Stomach (tissue), 4 donors: Measurements from ENCODE around the gene S100A7.

Source experiments
- EP300 ChIP-seq: sonication (generic); formaldehyde crosslinking; IDR thresholded peaks from one replicate; pipeline ENCODE4 v1.6.1; 2017; ENCODE audit warnings: antibody characterized with exemption
- TF ChIP-seq, protein P1 (sequence below), 7 experiments: fragments of 450-650 bp in 4 of 7; fragments of 200-600 bp in 3 of 7; sonication (generic) in 3 of 7; IDR thresholded peaks; one replicate each; pipeline ENCODE4 v1.5.1; 2016 to 2019; ENCODE audit warnings: antibody characterized with exemption in 7 of 7, control low read depth in 2 of 7, mild to moderate bottlenecking in 1 of 7

DNA sequence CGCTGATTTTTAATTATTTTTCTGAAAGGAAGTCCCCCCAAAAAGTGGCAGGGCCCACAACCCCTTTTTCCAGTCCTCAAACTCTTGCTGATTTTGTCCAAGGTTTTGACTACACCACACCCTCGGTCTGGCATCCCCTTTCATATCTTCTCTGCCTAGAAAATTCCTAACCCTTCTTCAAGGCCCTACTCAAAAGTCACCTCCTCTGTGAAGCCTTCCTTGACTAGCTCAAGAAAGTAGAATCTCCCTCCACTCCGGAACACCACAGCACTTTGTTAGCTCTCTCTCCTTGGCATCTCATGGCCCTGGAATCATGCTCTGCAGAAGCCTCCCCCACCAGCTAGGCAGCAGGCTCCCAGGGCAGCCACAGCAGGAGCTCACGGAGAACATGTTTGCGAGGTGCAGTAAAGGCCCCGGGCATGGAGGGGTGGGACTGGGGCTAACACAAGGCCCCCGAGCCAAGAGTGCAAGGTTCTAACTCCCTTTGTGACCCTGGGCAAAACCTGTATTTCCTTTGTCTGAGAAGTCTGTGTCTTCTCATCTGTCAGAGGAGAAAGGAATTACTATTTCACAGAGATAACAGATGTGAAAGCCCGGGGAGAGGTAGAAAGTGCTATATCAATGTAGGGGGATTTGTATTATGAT, 17.7 kb upstream of the S100A7 start:
- TF ChIP-seq, protein P1, sequence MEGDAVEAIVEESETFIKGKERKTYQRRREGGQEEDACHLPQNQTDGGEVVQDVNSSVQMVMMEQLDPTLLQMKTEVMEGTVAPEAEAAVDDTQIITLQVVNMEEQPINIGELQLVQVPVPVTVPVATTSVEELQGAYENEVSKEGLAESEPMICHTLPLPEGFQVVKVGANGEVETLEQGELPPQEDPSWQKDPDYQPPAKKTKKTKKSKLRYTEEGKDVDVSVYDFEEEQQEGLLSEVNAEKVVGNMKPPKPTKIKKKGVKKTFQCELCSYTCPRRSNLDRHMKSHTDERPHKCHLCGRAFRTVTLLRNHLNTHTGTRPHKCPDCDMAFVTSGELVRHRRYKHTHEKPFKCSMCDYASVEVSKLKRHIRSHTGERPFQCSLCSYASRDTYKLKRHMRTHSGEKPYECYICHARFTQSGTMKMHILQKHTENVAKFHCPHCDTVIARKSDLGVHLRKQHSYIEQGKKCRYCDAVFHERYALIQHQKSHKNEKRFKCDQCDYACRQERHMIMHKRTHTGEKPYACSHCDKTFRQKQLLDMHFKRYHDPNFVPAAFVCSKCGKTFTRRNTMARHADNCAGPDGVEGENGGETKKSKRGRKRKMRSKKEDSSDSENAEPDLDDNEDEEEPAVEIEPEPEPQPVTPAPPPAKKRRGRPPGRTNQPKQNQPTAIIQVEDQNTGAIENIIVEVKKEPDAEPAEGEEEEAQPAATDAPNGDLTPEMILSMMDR (IDR thresholded peaks at IDR 0.05): no peak
- no peak for TF ChIP-seq EP300
